Uterus (tissue), 2 donors: Measurements from ENCODE around the gene SYNE1.

Source experiments
- POLR2A ChIP-seq, 2 donors: fragments of 450-650 bp; IDR thresholded peaks; one replicate each; pipeline ENCODE4 v1.6.1; 2016; ENCODE audit warnings: antibody characterized with exemption in 2 of 2, mild to moderate bottlenecking in 1 of 2, moderate library complexity in 1 of 2
- TF ChIP-seq, protein P1 (sequence below), 4 experiments: fragments of 200-600 bp in 2 of 4; fragments of 450-650 bp in 2 of 4; sonication (generic) in 2 of 4; IDR thresholded peaks; one replicate each; pipeline ENCODE4 v1.5.1; 2016 to 2019; ENCODE audit warnings: antibody characterized with exemption in 4 of 4, mild to moderate bottlenecking in 2 of 4, moderate library complexity in 1 of 4

- TF ChIP-seq, protein P1, sequence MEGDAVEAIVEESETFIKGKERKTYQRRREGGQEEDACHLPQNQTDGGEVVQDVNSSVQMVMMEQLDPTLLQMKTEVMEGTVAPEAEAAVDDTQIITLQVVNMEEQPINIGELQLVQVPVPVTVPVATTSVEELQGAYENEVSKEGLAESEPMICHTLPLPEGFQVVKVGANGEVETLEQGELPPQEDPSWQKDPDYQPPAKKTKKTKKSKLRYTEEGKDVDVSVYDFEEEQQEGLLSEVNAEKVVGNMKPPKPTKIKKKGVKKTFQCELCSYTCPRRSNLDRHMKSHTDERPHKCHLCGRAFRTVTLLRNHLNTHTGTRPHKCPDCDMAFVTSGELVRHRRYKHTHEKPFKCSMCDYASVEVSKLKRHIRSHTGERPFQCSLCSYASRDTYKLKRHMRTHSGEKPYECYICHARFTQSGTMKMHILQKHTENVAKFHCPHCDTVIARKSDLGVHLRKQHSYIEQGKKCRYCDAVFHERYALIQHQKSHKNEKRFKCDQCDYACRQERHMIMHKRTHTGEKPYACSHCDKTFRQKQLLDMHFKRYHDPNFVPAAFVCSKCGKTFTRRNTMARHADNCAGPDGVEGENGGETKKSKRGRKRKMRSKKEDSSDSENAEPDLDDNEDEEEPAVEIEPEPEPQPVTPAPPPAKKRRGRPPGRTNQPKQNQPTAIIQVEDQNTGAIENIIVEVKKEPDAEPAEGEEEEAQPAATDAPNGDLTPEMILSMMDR (IDR thresholded peaks at IDR 0.05) = no peak
- no peak for TF ChIP-seq POLR2A (IDR thresholded peaks at IDR 0.05)
Measured at GRCh38 chr6:152372945-152373344, 264.2 kb downstream of the SYNE1 start.
